Sigmoid colon (tissue), 4 donors: ENCODE results near the gene PNPLA8.

Experiments used
- CTCF ChIP-seq, 4 experiments: fragments of 450-650 bp in 3 of 4; fragments of 200-600 bp in 1 of 4; IDR thresholded peaks; one replicate each; pipeline ENCODE4 v1.5.1; 2016 to 2019; ENCODE audit warnings: antibody characterized with exemption in 4 of 4, mild to moderate bottlenecking in 3 of 4, moderate library complexity in 2 of 4
- EP300 ChIP-seq, 4 donors: sonication (generic); formaldehyde crosslinking; IDR thresholded peaks; one replicate each; pipeline ENCODE4 v1.6.1; 2017; ENCODE audit warnings: antibody characterized with exemption in 4 of 4

DNA sequence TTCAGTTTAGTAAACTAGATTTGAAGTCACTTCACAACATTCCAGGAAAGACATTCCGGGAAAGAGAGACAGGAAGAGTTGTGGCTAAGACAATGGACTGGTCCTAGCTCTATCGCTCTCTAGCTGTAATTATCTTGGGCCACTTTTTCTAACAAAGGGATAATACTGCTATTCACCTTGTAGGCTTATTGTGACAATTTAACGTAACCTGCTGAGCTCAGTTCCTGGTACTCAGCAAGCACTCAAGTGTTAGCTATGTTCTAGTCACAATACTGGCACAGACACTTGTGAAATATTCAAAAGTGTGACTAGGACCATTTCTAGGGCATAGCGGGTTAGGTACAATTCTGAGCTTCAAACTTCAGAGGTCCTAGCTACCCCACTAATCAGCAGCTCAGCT, 57.7 kb downstream of the PNPLA8 start:
- TF ChIP-seq EP300 (IDR thresholded peaks at IDR 0.05) = no peak
- no peak for TF ChIP-seq CTCF (IDR thresholded peaks at IDR 0.05)
